Fibroblast of lung (primary cell): ENCODE measurements around the gene POLR1C. TPM values are rescaled to one million over a fixed set of nuclear protein-coding genes. Genes with fewer than 3 reads are reported as not detected.

ENCODE experiments used
- DNase-seq, 2 donors: peaks; one replicate each; pipeline versions ENCODE4 v3.0.0 to v3.0.0-alpha.2; 2010; ENCODE audit warnings: low read depth in 2 of 2
- H2AFZ ChIP-seq: 2 replicates; pipeline ENCODE4 v1.5.1; 2012; ENCODE audit warnings: low read length, control low read depth, inconsistent platforms
- H3K27ac ChIP-seq: 2 replicates; pipeline ENCODE4 v1.5.1; 2011; ENCODE audit warnings: low read length, control low read depth; ENCODE audit not compliant: insufficient read depth
- H3K27me3 ChIP-seq: 2 replicates; pipeline ENCODE4 v1.5.1; 2011; ENCODE audit warnings: mild to moderate bottlenecking, low read length; ENCODE audit not compliant: control insufficient read depth, insufficient read depth
- H3K36me3 ChIP-seq: 2 replicates; pipeline ENCODE4 v1.5.1; 2011; ENCODE audit warnings: low read length; ENCODE audit not compliant: control insufficient read depth, insufficient read depth
- H3K4me1 ChIP-seq: 2 replicates; pipeline ENCODE4 v1.5.1; 2011; ENCODE audit warnings: low read length; ENCODE audit not compliant: control insufficient read depth, insufficient read depth; ENCODE audit errors: extremely low read depth
- H3K4me2 ChIP-seq: 2 replicates; pipeline ENCODE4 v1.5.1; 2011; ENCODE audit warnings: low read length, control low read depth; ENCODE audit not compliant: insufficient read depth; ENCODE audit errors: extremely low read depth
- H3K4me3 ChIP-seq, 4 experiments: fragments of 200-600 bp in 1 of 4; sonication (generic) in 1 of 4; replicated peaks in 1 of 4; 2 replicates each; pipeline ENCODE4 v1.5.1; 2011 to 2016; ENCODE audit warnings: low read length in 4 of 4, low read depth in 3 of 4, mild to moderate bottlenecking in 3 of 4, control low read depth in 2 of 4, inconsistent platforms in 1 of 4, mixed read lengths in 1 of 4; ENCODE audit not compliant: insufficient read depth in 1 of 4; ENCODE audit errors: control extremely low read depth in 1 of 4
- H3K79me2 ChIP-seq: 2 replicates; pipeline ENCODE4 v1.5.1; 2012; ENCODE audit warnings: mild to moderate bottlenecking, low read length, inconsistent platforms; ENCODE audit not compliant: control insufficient read depth, insufficient read depth
- H3K9ac ChIP-seq: 2 replicates; pipeline ENCODE4 v1.5.1; 2011; ENCODE audit warnings: mild to moderate bottlenecking, low read length, control low read depth; ENCODE audit not compliant: insufficient read depth
- H3K9me3 ChIP-seq: 2 replicates; pipeline ENCODE4 v1.5.1; 2012; ENCODE audit warnings: low read depth, low read length; ENCODE audit not compliant: control insufficient read depth, insufficient read depth
- H4K20me1 ChIP-seq: 2 replicates; pipeline ENCODE4 v1.5.1; 2011; ENCODE audit warnings: low read length; ENCODE audit not compliant: control insufficient read depth, insufficient read depth; ENCODE audit errors: extremely low read depth
- CTCF ChIP-seq, 2 donors: IDR thresholded peaks in 1 of 2; conservative IDR thresholded peaks in 1 of 2; 1 replicate in 1 of 2; 2 replicates in 1 of 2; pipeline ENCODE4 v1.5.1; 2011 to 2012; ENCODE audit warnings: low read length in 2 of 2, control low read depth in 1 of 2, inconsistent platforms in 1 of 2, low read depth in 1 of 2, mild to moderate bottlenecking in 1 of 2
- EZH2 ChIP-seq: IDR thresholded peaks from 2 replicates; pipeline ENCODE4 v1.5.1; 2012; ENCODE audit warnings: low read length, control low read depth, mild to moderate bottlenecking; ENCODE audit errors: missing control alignments
- polyA plus RNA-seq, 2 donors: library from polyadenylated mRNA; depleted of rRNA in 1 of 2; stranded (reverse) in 1 of 2; unstranded in 1 of 2; fragments of >200 nt; gene quantifications; 2 replicates each; pipeline ENCODE4 v1.2.1, GENCODE V29; 2011 to 2012; ENCODE audit warnings: missing spikeins in 1 of 2
- total RNA-seq: library from RNA; depleted of rRNA; stranded (reverse); fragments of >200 nt; gene quantifications from 2 replicates; pipeline ENCODE4 v1.2.1, GENCODE V29; 2014

Gene POLR1C
- total and polyA plus RNA-seq, 2 donors (not counting 1 experiment from before 2014, with no cell fraction given) = 27.4 to 39.7 TPM

GRCh38 chr6:43471399-43471798, 45.5 kb upstream of the POLR1C start:
- TF ChIP-seq EZH2 (no peak), CTCF (conservative IDR thresholded peaks at IDR 0.05 in 1 of 2, IDR thresholded peaks at IDR 0.05 in 1 of 2; ENCODE audit: low read depth in 1 of 2, low read length in 2 of 2) (no peak)

DNA sequence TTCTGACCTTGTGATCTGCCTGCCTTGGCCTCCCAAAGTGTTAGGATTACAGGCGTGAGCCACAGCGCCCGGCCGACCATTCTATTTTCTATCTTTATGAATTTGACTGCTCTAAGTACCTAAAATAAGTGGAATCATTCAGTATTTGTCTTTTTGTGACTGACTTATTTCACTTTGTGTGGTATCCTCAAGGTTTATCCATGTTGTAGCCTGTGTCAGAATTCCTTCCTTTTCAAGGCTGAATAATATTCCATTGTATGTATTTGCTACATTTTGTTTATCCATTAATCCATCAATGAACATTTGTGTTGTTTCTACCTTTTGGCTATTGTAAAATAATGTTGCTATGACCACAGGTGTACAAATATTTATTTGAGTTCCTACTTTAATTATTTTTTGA, 44.4 kb upstream of the POLR1C start:
- no peak overlapping the region for H3K4me3 ChIP-seq
- H3K4me2 ChIP-seq = no peak overlapping the region
- no peaks in the 10 kb centered on the region for H3K36me3 ChIP-seq
- H3K9me3 ChIP-seq = no peaks in the 10 kb centered on the region
- no peaks in the 10 kb centered on the region for H3K79me2 ChIP-seq
- TF ChIP-seq EZH2 (no peak), CTCF (conservative IDR thresholded peaks at IDR 0.05 in 1 of 2, IDR thresholded peaks at IDR 0.05 in 1 of 2; ENCODE audit: low read depth in 1 of 2, low read length in 2 of 2) (no peak)
- H2AFZ ChIP-seq = no peak overlapping the region
- no peak overlapping the region for H3K9ac ChIP-seq
- no peak for DNase-seq
- H3K4me1 ChIP-seq = peaks cover 2% of the 10 kb centered on the region
- H3K27me3 ChIP-seq = peaks cover 5% of the 10 kb centered on the region
- no peak overlapping the region for H3K27ac ChIP-seq
- no peaks in the 10 kb centered on the region for H4K20me1 ChIP-seq

More at GRCh38 chr6:43471399-43471798, 45.5 kb upstream of the POLR1C start:
- no peaks in the 10 kb centered on the region for H3K4me1 ChIP-seq
- no peak overlapping the region for H3K4me3 ChIP-seq
- no peak overlapping the region for H3K27ac ChIP-seq
- H3K9me3 ChIP-seq = no peaks in the 10 kb centered on the region
- no peaks in the 10 kb centered on the region for H3K79me2 ChIP-seq
- H2AFZ ChIP-seq = no peak overlapping the region
- no peak for DNase-seq
- peaks cover 9% of the 10 kb centered on the region for H3K27me3 ChIP-seq
- H3K36me3 ChIP-seq = no peaks in the 10 kb centered on the region
- no peak overlapping the region for H3K4me2 ChIP-seq
- H4K20me1 ChIP-seq = no peaks in the 10 kb centered on the region
- H3K9ac ChIP-seq = no peak overlapping the region

DNA sequence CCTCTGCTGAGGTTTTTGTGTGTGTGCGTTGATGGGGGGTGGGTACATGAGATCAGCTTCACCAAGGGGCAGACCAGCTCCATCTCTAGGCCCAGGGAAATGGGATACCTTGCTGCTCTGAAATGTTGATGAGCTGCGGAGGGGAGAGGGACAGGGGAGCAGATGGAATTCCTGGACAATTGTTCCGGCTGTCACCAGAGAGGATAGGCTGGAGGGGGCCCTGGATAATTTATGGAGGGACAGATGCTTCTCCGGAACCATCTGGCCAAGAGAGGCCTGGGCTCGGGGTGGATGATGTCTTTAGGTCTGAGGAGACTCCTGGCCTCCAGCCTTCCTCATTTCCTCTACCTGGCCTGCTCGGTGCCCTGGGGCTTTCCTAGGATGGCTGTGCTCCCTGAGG, 41.4 kb upstream of the POLR1C start:
- DNase-seq = no peak
- Histone ChIP-seq H3K79me2 (peaks cover 18% of the 10 kb centered on the region), H3K4me3 (no peak overlapping the region), H2AFZ (no peak overlapping the region), H3K36me3 (peaks cover 2% of the 10 kb centered on the region), H4K20me1 (no peaks in the 10 kb centered on the region), H3K9me3 (no peaks in the 10 kb centered on the region), H3K9ac (no peak overlapping the region), H3K4me2 (no peak overlapping the region), H3K4me1 (peaks cover 12% of the 10 kb centered on the region), H3K27ac (no peak overlapping the region), H3K27me3 (no peaks in the 10 kb centered on the region)
- TF ChIP-seq CTCF (conservative IDR thresholded peaks at IDR 0.05 in 1 of 2, IDR thresholded peaks at IDR 0.05 in 1 of 2; ENCODE audit: low read depth in 1 of 2, low read length in 2 of 2) (no peak), EZH2 (no peak)
